H9 (cell line): Measurements from ENCODE around the gene CHN1. TPM values are rescaled to one million over a fixed set of nuclear protein-coding genes. Genes with fewer than 3 reads are reported as not detected.

Source experiments
- DNase-seq: peaks from one replicate; pipeline ENCODE4 v3.0.0-alpha.2; 2017
- H2AFZ ChIP-seq: one replicate; pipeline ENCODE4 v1.6.1; 2013; ENCODE audit warnings: mild to moderate bottlenecking, low read length, control low read depth, moderate library complexity
- H2AK5ac ChIP-seq: 2 replicates; pipeline ENCODE4 v1.6.1; 2013; ENCODE audit warnings: low read length, control low read depth, mixed read lengths; ENCODE audit not compliant: insufficient read length
- H2BK120ac ChIP-seq: one replicate; pipeline ENCODE4 v1.6.1; 2013; ENCODE audit warnings: low read depth, mild to moderate bottlenecking, low read length, control low read depth, inconsistent platforms; ENCODE audit not compliant: poor library complexity, severe bottlenecking
- H2BK12ac ChIP-seq: 2 replicates; pipeline ENCODE4 v1.6.1; 2013; ENCODE audit warnings: low read length, control low read depth, mixed read lengths, low read depth; ENCODE audit not compliant: insufficient read length
- H2BK15ac ChIP-seq: 2 replicates; pipeline ENCODE4 v1.6.1; 2013; ENCODE audit warnings: low read depth, low read length, control low read depth
- H2BK20ac ChIP-seq: one replicate; pipeline ENCODE4 v1.6.1; 2013; ENCODE audit warnings: low read depth, mild to moderate bottlenecking, low read length, control low read depth, inconsistent platforms; ENCODE audit not compliant: poor library complexity, severe bottlenecking
- H2BK5ac ChIP-seq: 2 replicates; pipeline ENCODE4 v1.6.1; 2013; ENCODE audit warnings: low read length, control low read depth, mixed read lengths; ENCODE audit not compliant: insufficient read length
- H3K14ac ChIP-seq: 2 replicates; pipeline ENCODE4 v1.6.1; 2013; ENCODE audit warnings: low read length, control low read depth; ENCODE audit not compliant: insufficient read depth
- H3K18ac ChIP-seq: 2 replicates; pipeline ENCODE4 v1.6.1; 2013; ENCODE audit warnings: low read depth, mild to moderate bottlenecking, mixed read lengths, low read length, control low read depth; ENCODE audit not compliant: insufficient read length
- H3K23ac ChIP-seq: 2 replicates; pipeline ENCODE4 v1.6.1; 2013; ENCODE audit warnings: low read length, control low read depth, mixed read lengths, low read depth; ENCODE audit not compliant: insufficient read length
- H3K23me2 ChIP-seq: 2 replicates; pipeline ENCODE4 v1.6.1; 2013; ENCODE audit warnings: low read depth, mild to moderate bottlenecking, mixed read lengths, low read length, control low read depth; ENCODE audit not compliant: insufficient read length, poor library complexity, severe bottlenecking
- H3K27ac ChIP-seq: 2 replicates; pipeline ENCODE4 v1.5.1; 2013; ENCODE audit warnings: low read length, control low read depth, mixed read lengths, low read depth; ENCODE audit not compliant: insufficient read length
- H3K27me3 ChIP-seq: 2 replicates; pipeline ENCODE4 v1.6.1; 2013; ENCODE audit warnings: low read length, control low read depth, inconsistent platforms; ENCODE audit not compliant: insufficient read depth
- H3K4ac ChIP-seq: 2 replicates; pipeline ENCODE4 v1.6.1; 2013; ENCODE audit warnings: low read depth, mild to moderate bottlenecking, control low read depth, inconsistent platforms, low read length, moderate library complexity
- H3K4me1 ChIP-seq: 2 replicates; pipeline ENCODE4 v1.6.1; 2013; ENCODE audit warnings: low read length, control low read depth, inconsistent platforms; ENCODE audit not compliant: insufficient read depth
- H3K4me2 ChIP-seq: 2 replicates; pipeline ENCODE4 v1.6.1; 2013; ENCODE audit warnings: low read length, control low read depth, mixed read lengths; ENCODE audit not compliant: insufficient read length, insufficient read depth
- H3K56ac ChIP-seq: 2 replicates; pipeline ENCODE4 v1.6.1; 2013; ENCODE audit warnings: low read depth, mild to moderate bottlenecking, mixed read lengths, low read length, control low read depth; ENCODE audit not compliant: insufficient read length
- H3K79me1 ChIP-seq: 2 replicates; pipeline ENCODE4 v1.6.1; 2013; ENCODE audit warnings: low read depth, mild to moderate bottlenecking, moderate library complexity, low read length, control low read depth, inconsistent platforms; ENCODE audit not compliant: insufficient read depth, poor library complexity, severe bottlenecking
- H3K79me2 ChIP-seq: 2 replicates; pipeline ENCODE4 v1.6.1; 2013; ENCODE audit warnings: low read length, control low read depth, inconsistent platforms; ENCODE audit not compliant: insufficient read depth
- H3K9ac ChIP-seq: 2 replicates; pipeline ENCODE4 v1.6.1; 2013; ENCODE audit warnings: low read length, control low read depth, mixed read lengths; ENCODE audit not compliant: insufficient read length; ENCODE audit errors: extremely low read depth
- H3K9me3 ChIP-seq: one replicate; pipeline ENCODE4 v1.6.1; 2013; ENCODE audit warnings: low read depth, low read length, inconsistent platforms; ENCODE audit not compliant: control insufficient read depth
- H3T11ph ChIP-seq: one replicate; pipeline ENCODE4 v1.6.1; 2013; ENCODE audit warnings: mild to moderate bottlenecking, low read length, control low read depth, inconsistent platforms
- H4K20me1 ChIP-seq: one replicate; pipeline ENCODE4 v1.6.1; 2013; ENCODE audit not compliant: control insufficient read depth, insufficient read length, insufficient read depth
- H4K5ac ChIP-seq: 2 replicates; pipeline ENCODE4 v1.6.1; 2013; ENCODE audit warnings: low read depth, mild to moderate bottlenecking, mixed read lengths, low read length, control low read depth; ENCODE audit not compliant: insufficient read length
- H4K8ac ChIP-seq: replicated peaks from 2 replicates; pipeline ENCODE4 v1.6.1; 2013; ENCODE audit warnings: low read length, control low read depth, mixed read lengths, low read depth; ENCODE audit not compliant: insufficient read length
- H4K91ac ChIP-seq: 2 replicates; pipeline ENCODE4 v1.6.1; 2013; ENCODE audit warnings: low read depth, mild to moderate bottlenecking, moderate library complexity, mixed read lengths, low read length, control low read depth; ENCODE audit not compliant: insufficient read length
- H3K27ac Mint-ChIP-seq, 3 experiments: 2 replicates in 2 of 3; 3 replicates in 1 of 3; pipeline ENCODE4 v1.8.0; 2020 to 2021; ENCODE audit warnings: mixed read lengths in 3 of 3, mild to moderate bottlenecking in 1 of 3, moderate library complexity in 1 of 3
- H3K27me3 Mint-ChIP-seq: 2 replicates; pipeline ENCODE4 v1.8.0; 2021; ENCODE audit warnings: low read depth, mild to moderate bottlenecking, moderate library complexity, mixed read lengths
- H3K36me3 Mint-ChIP-seq, 3 experiments: 2 replicates in 2 of 3; 3 replicates in 1 of 3; pipeline ENCODE4 v1.8.0; 2020 to 2021; ENCODE audit warnings: low read depth in 3 of 3, mixed read lengths in 3 of 3; ENCODE audit not compliant: insufficient read depth in 1 of 3
- H3K4me1 Mint-ChIP-seq, 2 experiments: 2 replicates each; pipeline ENCODE4 v1.8.0; 2020; ENCODE audit warnings: mixed read lengths in 2 of 2
- H3K4me3 Mint-ChIP-seq, 2 experiments: 2 replicates in 1 of 2; 3 replicates in 1 of 2; pipeline ENCODE4 v1.8.0; 2020 to 2021; ENCODE audit warnings: mild to moderate bottlenecking in 2 of 2, mixed read lengths in 2 of 2, moderate library complexity in 1 of 2
- H3K9me3 Mint-ChIP-seq, 2 experiments: 2 replicates in 1 of 2; 3 replicates in 1 of 2; pipeline ENCODE4 v1.8.0; 2020; ENCODE audit warnings: mild to moderate bottlenecking in 2 of 2, mixed read lengths in 2 of 2, moderate library complexity in 1 of 2
- CTCF ChIP-seq: fragments of 200-600 bp; sonication (generic); conservative IDR thresholded peaks from 3 replicates; pipeline ENCODE4 v1.8.0; 2021; ENCODE audit warnings: antibody characterized with exemption, mild to moderate bottlenecking
- WGBS: extraction: QIAGEN DNeasy Blood & Tissue Kit; methylation state at CpG from one replicate; pipeline ENCODE4 v1.1.7; 2013; ENCODE audit warnings: missing lambda C conversion rate, low lambda C conversion rate, mixed read lengths; ENCODE audit not compliant: insufficient read length; ENCODE audit errors: extremely low coverage; 5-methylcytosine and 5-hydroxymethylcytosine counted together
- total RNA-seq: library from RNA; stranded (reverse); gene quantifications from 2 replicates; pipeline ENCODE4 v1.2.1, GENCODE V29; 2021

Gene CHN1
- total RNA-seq, 1 experiment from 2014 or later, result 33.9 TPM

GRCh38 chr2:174881678-174882077, 123.5 kb downstream of the CHN1 start:
- no peaks in the 10 kb centered on the region for H3K27me3 ChIP-seq
- H3T11ph ChIP-seq, result no peak overlapping the region
- no peak overlapping the region for H3K4ac ChIP-seq
- peaks cover 0 to 16% (median 1%) of the 10 kb centered on the region in 3 experiments; a peak in 5 of 7 replicates for H3K36me3 Mint-ChIP-seq
- no peaks in the 10 kb centered on the region for H3K9me3 ChIP-seq
- H2BK15ac ChIP-seq, result no peak overlapping the region
- H3K4me3 Mint-ChIP-seq, result 0 out of 5 replicates have a peak overlapping the region, but pooled peaks of 1 of the 2 experiments have one; percentile 4
- no peak for TF ChIP-seq CTCF
- H3K9ac ChIP-seq, result no peak overlapping the region
- H2BK20ac ChIP-seq, result no peak overlapping the region
- peak overlapping the region in 2 of 3 experiments; percentile 89 to 97; a peak in 6 of 7 replicates for H3K27ac Mint-ChIP-seq
- H3K79me2 ChIP-seq, result no peaks in the 10 kb centered on the region
- H2BK5ac ChIP-seq, result no peak overlapping the region
- H3K4me1 ChIP-seq, result peaks cover 3% of the 10 kb centered on the region
- H3K27ac ChIP-seq, result no peak overlapping the region
- H4K20me1 ChIP-seq, result no peaks in the 10 kb centered on the region
- no peak overlapping the region for H3K56ac ChIP-seq
- H2AFZ ChIP-seq, result no peak overlapping the region
- no peak overlapping the region for H2AK5ac ChIP-seq
- H2BK120ac ChIP-seq, result no peak overlapping the region
- H4K5ac ChIP-seq, result no peak overlapping the region
- no peaks in the 10 kb centered on the region for H3K23me2 ChIP-seq
- H3K9me3 Mint-ChIP-seq, result no peaks in the 10 kb centered on the region; a peak in 1 of 5 replicates
- H3K14ac ChIP-seq, result no peak overlapping the region
- H3K79me1 ChIP-seq, result no peaks in the 10 kb centered on the region
- no peak for DNase-seq
- H3K23ac ChIP-seq, result no peak overlapping the region
- H3K4me1 Mint-ChIP-seq, result peaks cover 43 to 47% of the 10 kb centered on the region in 2 experiments
- H2BK12ac ChIP-seq, result no peak overlapping the region
- H4K91ac ChIP-seq, result no peak overlapping the region
- no peaks in the 10 kb centered on the region for H3K27me3 Mint-ChIP-seq
- H4K8ac ChIP-seq, result no peak overlapping the region
- no peak overlapping the region for H3K18ac ChIP-seq
- no CpG with 5 or more reads among the region's 2 CpGs for WGBS
- no peak overlapping the region for H3K4me2 ChIP-seq
